Mesothelial cell of epicardium (in vitro differentiated cells): ENCODE measurements around the gene PSMB8. TPM values are rescaled to one million over a fixed set of nuclear protein-coding genes. Genes with fewer than 3 reads are reported as not detected.

Experiments used
- DNase-seq, 2 experiments: peaks; one replicate each; pipeline ENCODE4 v3.0.0; 2021; ENCODE audit warnings: low spot score in 2 of 2; ENCODE audit not compliant: unreplicated experiment in 2 of 2
- H3K27ac Mint-ChIP-seq: 2 replicates; pipeline ENCODE4 v1.8.0; 2021; ENCODE audit warnings: mixed read lengths
- H3K27me3 Mint-ChIP-seq: 2 replicates; pipeline ENCODE4 v1.8.0; 2021; ENCODE audit warnings: low read depth, mixed read lengths
- H3K36me3 Mint-ChIP-seq: 2 replicates; pipeline ENCODE4 v1.8.0; 2021; ENCODE audit warnings: mixed read lengths
- H3K4me1 Mint-ChIP-seq: 2 replicates; pipeline ENCODE4 v1.8.0; 2021; ENCODE audit warnings: mixed read lengths
- H3K4me3 Mint-ChIP-seq: 2 replicates; pipeline ENCODE4 v1.8.0; 2021; ENCODE audit warnings: mild to moderate bottlenecking, moderate library complexity, mixed read lengths
- H3K9me3 Mint-ChIP-seq: 2 replicates; pipeline ENCODE4 v1.8.0; 2021; ENCODE audit warnings: mixed read lengths
- CTCF ChIP-seq: fragments of 200-600 bp; sonication (generic); IDR thresholded peaks from one replicate; pipeline ENCODE4 v1.5.0; 2021; ENCODE audit warnings: antibody characterized with exemption; ENCODE audit not compliant: unreplicated experiment
- total RNA-seq: library from RNA; stranded (reverse); gene quantifications from 3 replicates; pipeline ENCODE4 v1.2.1, GENCODE V29; 2021

The PSMB8 gene
- total RNA-seq, 1 donor from 2014 or later = 14.2 TPM

GRCh38 chr6:32862725-32863124 lies 18.9 kb upstream of the PSMB8 start:
- no peaks in the 10 kb centered on the region for H3K36me3 Mint-ChIP-seq
- peaks cover 50% of the 10 kb centered on the region for H3K27me3 Mint-ChIP-seq
- no peak for TF ChIP-seq CTCF
- no peak overlapping the region for H3K27ac Mint-ChIP-seq
- no peaks in the 10 kb centered on the region for H3K9me3 Mint-ChIP-seq
- DNase-seq = no peak
- peaks cover 19% of the 10 kb centered on the region for H3K4me1 Mint-ChIP-seq
- H3K4me3 Mint-ChIP-seq = no peak overlapping the region

- TF ChIP-seq CTCF = no peak
- no peak for DNase-seq
- Mint-ChIP-seq H3K36me3 (no peaks in the 10 kb centered on the region), H3K27me3 (peaks cover 52% of the 10 kb centered on the region), H3K9me3 (no peaks in the 10 kb centered on the region), H3K27ac (peak overlapping the region; percentile 96), H3K4me1 (peaks cover 18% of the 10 kb centered on the region), H3K4me3 (no peak overlapping the region)
Observed at GRCh38 chr6:32860674-32861073, 16.8 kb upstream of the PSMB8 start.

GRCh38 chr6:32858194-32858593 lies 14.3 kb upstream of the PSMB8 start:
- peaks cover 63% of the 10 kb centered on the region for H3K27me3 Mint-ChIP-seq
- no peak overlapping the region for H3K27ac Mint-ChIP-seq
- peaks cover 24% of the 10 kb centered on the region for H3K4me1 Mint-ChIP-seq
- H3K36me3 Mint-ChIP-seq = no peaks in the 10 kb centered on the region
- TF ChIP-seq CTCF = no peak
- no peak for DNase-seq
- no peaks in the 10 kb centered on the region for H3K9me3 Mint-ChIP-seq
- H3K4me3 Mint-ChIP-seq = no peak overlapping the region

DNA sequence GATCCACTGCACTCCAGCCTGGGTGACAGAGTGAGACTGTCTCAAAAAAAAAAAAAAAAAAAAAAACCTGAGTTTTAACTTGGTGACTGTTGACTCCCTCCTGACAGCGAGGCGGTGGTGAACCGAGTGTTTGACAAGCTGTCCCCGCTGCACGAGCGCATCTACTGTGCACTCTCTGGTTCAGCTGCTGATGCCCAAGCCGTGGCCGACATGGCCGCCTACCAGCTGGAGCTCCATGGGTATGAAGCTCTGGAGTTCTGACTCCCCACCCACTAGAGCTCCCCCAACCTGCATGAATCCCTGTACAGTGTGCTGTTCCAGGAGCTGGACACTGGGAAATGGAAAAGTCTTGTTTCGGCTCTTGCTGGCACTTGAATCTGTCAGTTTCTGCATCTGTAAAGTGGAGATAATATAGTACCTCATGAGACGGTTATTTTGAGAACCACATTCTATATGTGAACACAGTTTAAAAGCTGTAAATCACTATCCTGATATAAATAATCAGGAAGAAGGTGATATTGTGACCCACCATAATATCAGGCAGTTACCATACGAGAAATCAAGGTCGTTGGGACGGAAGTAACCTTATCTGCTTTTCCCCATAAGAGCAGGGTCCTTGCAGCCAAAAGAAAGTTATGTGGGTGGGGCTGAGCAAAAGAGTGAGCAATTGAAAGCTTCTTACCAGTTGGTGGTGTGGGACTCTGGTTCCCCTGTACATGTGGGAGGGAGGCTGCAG lies 13.5 kb upstream of the PSMB8 start:
- H3K27me3 Mint-ChIP-seq = peaks cover 71% of the 10 kb centered on the region
- H3K4me3 Mint-ChIP-seq = no peak overlapping the region
- H3K27ac Mint-ChIP-seq = no peak overlapping the region
- peaks cover 31% of the 10 kb centered on the region for H3K4me1 Mint-ChIP-seq
- no peaks in the 10 kb centered on the region for H3K9me3 Mint-ChIP-seq
- DNase-seq = no peak
- TF ChIP-seq CTCF = no peak
- no peaks in the 10 kb centered on the region for H3K36me3 Mint-ChIP-seq

DNA sequence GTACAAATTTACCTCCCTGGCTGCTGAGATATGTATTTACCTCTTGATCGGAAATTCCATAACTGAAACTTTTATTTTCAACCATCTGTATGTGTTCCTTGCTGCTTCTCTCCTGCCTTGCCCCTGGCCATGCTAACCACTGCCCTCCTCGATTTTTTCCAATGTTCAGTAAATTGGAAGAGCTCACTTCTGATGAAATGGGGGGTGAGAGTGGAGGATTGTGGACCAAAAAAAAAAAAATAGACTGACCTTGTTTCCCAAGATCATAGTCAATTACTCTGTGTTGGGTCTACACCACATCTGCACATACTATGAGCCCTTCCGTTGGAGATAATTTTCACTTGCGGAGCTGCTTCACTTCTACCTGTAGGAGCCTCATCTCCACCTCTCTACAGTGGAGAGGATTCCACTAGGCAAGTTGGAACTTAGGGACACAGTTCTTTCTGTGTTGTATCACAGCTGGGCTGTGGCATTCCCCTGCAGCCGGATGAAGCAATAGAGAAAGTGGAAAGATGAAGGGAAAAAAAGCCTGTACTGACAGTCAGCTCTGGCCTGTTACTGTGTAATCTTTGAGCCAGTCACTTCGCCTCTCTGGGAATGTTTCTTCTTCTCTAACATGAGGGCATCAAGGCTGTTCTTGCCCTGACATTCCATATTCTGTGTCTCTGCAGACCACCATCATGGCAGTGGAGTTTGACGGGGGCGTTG lies 11.8 kb upstream of the PSMB8 start:
- Mint-ChIP-seq H3K36me3 (peaks cover 2% of the 10 kb centered on the region), H3K4me3 (no peak overlapping the region), H3K27me3 (peaks cover 87% of the 10 kb centered on the region), H3K9me3 (no peaks in the 10 kb centered on the region), H3K27ac (no peak overlapping the region), H3K4me1 (peaks cover 20% of the 10 kb centered on the region)
- no peak for TF ChIP-seq CTCF
- DNase-seq = no peak
